Spleen (tissue), 11 donors: Measurements from ENCODE around the gene PSPN. TPM values are rescaled to one million over a fixed set of nuclear protein-coding genes. Genes with fewer than 3 reads are reported as not detected.
"Not testable (repeated sequence)": the region's sequence is repeated elsewhere in the genome, so short reads cannot be mapped to it uniquely, and the experiment has no call there.

Experiments used
- DNase-seq: peaks from one replicate; pipeline ENCODE4 v3.0.0-alpha.2; 2020
- H3K27ac ChIP-seq, 8 donors: fragments of 200-600 bp; sonication (generic) in 7 of 8; 1 replicate in 4 of 8; 2 replicates in 4 of 8; pipeline versions ENCODE4 v1.5.0 to v1.8.0; 2016 to 2021; ENCODE audit warnings: inconsistent platforms in 4 of 8, mild to moderate bottlenecking in 4 of 8, moderate library complexity in 1 of 8
- H3K27me3 ChIP-seq, 7 donors: fragments of 200-600 bp; sonication (generic) in 6 of 7; replicated peaks in 1 of 7; 1 replicate in 4 of 7; 2 replicates in 3 of 7; pipeline versions ENCODE4 v1.5.0 to v1.8.0; 2016 to 2021; ENCODE audit warnings: inconsistent platforms in 3 of 7, mild to moderate bottlenecking in 1 of 7
- H3K36me3 ChIP-seq, 6 donors: fragments of 200-600 bp; sonication (generic) in 5 of 6; 1 replicate in 4 of 6; 2 replicates in 2 of 6; pipeline versions ENCODE4 v1.5.0 to v1.8.0; 2016 to 2021; ENCODE audit warnings: inconsistent platforms in 2 of 6
- H3K4me1 ChIP-seq, 6 donors: fragments of 200-600 bp; sonication (generic) in 5 of 6; 1 replicate in 3 of 6; 2 replicates in 3 of 6; pipeline versions ENCODE4 v1.5.0 to v1.8.0; 2016 to 2021; ENCODE audit warnings: inconsistent platforms in 3 of 6
- H3K4me3 ChIP-seq, 8 donors: fragments of 200-600 bp; sonication (generic) in 7 of 8; 1 replicate in 4 of 8; 2 replicates in 4 of 8; pipeline versions ENCODE4 v1.5.0 to v1.8.0; 2016 to 2021; ENCODE audit warnings: inconsistent platforms in 4 of 8, mild to moderate bottlenecking in 4 of 8, moderate library complexity in 2 of 8
- H3K9me3 ChIP-seq, 8 donors: fragments of 200-600 bp; sonication (generic) in 7 of 8; 1 replicate in 4 of 8; 2 replicates in 4 of 8; pipeline versions ENCODE4 v1.5.0 to v1.8.0; 2016 to 2021; ENCODE audit warnings: inconsistent platforms in 4 of 8
- CTCF ChIP-seq, 11 experiments: fragments of 200-600 bp in 7 of 11; fragments of 450-650 bp in 4 of 11; sonication (generic) in 4 of 11; IDR thresholded peaks in 8 of 11; conservative IDR thresholded peaks in 3 of 11; 1 replicate in 7 of 11; 2 replicates in 4 of 11; pipeline versions ENCODE4 v1.4.0 to v1.8.0; 2016 to 2021; ENCODE audit warnings: antibody characterized with exemption in 11 of 11, inconsistent platforms in 4 of 11, mild to moderate bottlenecking in 1 of 11
- POLR2A ChIP-seq, 3 donors: fragments of 450-650 bp; IDR thresholded peaks; one replicate each; pipeline ENCODE4 v1.5.1; 2017; ENCODE audit warnings: antibody characterized with exemption in 3 of 3, mild to moderate bottlenecking in 1 of 3
- POLR2AphosphoS5 ChIP-seq, 3 donors: sonication (generic); formaldehyde crosslinking; IDR thresholded peaks; one replicate each; pipeline ENCODE4 v1.5.1; 2017; ENCODE audit warnings: antibody characterized with exemption in 3 of 3
- WGBS, 5 donors: extraction: QIAGEN DNeasy Blood & Tissue Kit in 3 of 5; methylation state at CpG; one replicate each; pipeline versions ENCODE4 v1.1.5 to v1.1.7; 2013 to 2018; 5-methylcytosine and 5-hydroxymethylcytosine counted together
- intact Hi-C: fragments of 100-400 bp; cut with DNase I; formaldehyde crosslinking; loops from one replicate; pipeline ENCODE4 v1.15.0; 2023; ENCODE audit warnings: low total_unique reads
- polyA plus RNA-seq, 3 donors: library from polyadenylated mRNA; stranded (reverse); fragments of 200-250 nt; gene quantifications; one replicate each; pipeline ENCODE4 v1.2.1, GENCODE V29; 2013
- total RNA-seq, 7 donors: library from RNA; depleted of rRNA in 3 of 7; stranded (reverse); fragments of >200 nt in 3 of 7; fragmentation: NEBNext Ultra II Directional in 4 of 7; extraction: Animal tissue kit (Norgen Biotek cat#: 25700) in 4 of 7; gene quantifications; one replicate each; pipeline versions ENCODE4 v1.1.0 to v1.2.1, GENCODE V29; 2016 to 2021
- donor health status: healthy with polysubstance abuse.
- donor health status: DM: no; HTN: no; CAD: no; lungs with moderate emphysema.
- donor health status: DM: no; HTN: no; CAD: no.
- donor health status: Bipolar disorder and iron deficiency.
- donor health status: healthy.
- donor health status: DM: no; HTN: no; CAD: no.
- donor health status: DM: yes; HTN: yes; CAD: no.

PSPN gene
- total and polyA plus RNA-seq, 10 donors, result 0.43 to 2.2 (median 1.5) TPM

- WGBS, 5 donors, result 82 to 96% (median 88%) methylated on average over 5 of the region's 5 CpGs
- H3K27ac ChIP-seq, result no peak overlapping the region
- DNase-seq, result no peak
- H3K27me3 ChIP-seq, result no peaks in the 10 kb centered on the region
- peaks cover 0 to 18% (median 10%) of the 10 kb centered on the region in 6 donors for H3K36me3 ChIP-seq
- intact Hi-C loops, result no loop called here
- H3K4me3 ChIP-seq, result no peak overlapping the region
- TF ChIP-seq POLR2AphosphoS5 (IDR thresholded peaks at IDR 0.05), result no peak
- TF ChIP-seq CTCF (IDR thresholded peaks at IDR 0.05 in 8 of 11, conservative IDR thresholded peaks at IDR 0.05 in 3 of 11), result no peak
- no peak for TF ChIP-seq POLR2A (IDR thresholded peaks at IDR 0.05)
- H3K9me3 ChIP-seq, result no peaks in the 10 kb centered on the region
- peaks cover 9 to 33% (median 20%) of the 10 kb centered on the region in 6 donors for H3K4me1 ChIP-seq
Observed at GRCh38 chr19:6359568-6360341, 16.0 kb downstream of the PSPN start.

- H3K36me3 ChIP-seq, result peaks cover 0 to under 1% (median 0%) of the 10 kb centered on the region in 6 donors
- H3K4me1 ChIP-seq, result peaks cover 6 to 19% (median 14%) of the 10 kb centered on the region in 6 donors
- intact Hi-C loops, result no loop called here
- H3K27me3 ChIP-seq, result no peaks in the 10 kb centered on the region
- H3K9me3 ChIP-seq, result no peaks in the 10 kb centered on the region
- no peak overlapping the region for H3K27ac ChIP-seq
- TF ChIP-seq POLR2AphosphoS5 (IDR thresholded peaks at IDR 0.05), result no peak
- no peak for TF ChIP-seq POLR2A (IDR thresholded peaks at IDR 0.05)
- TF ChIP-seq CTCF (IDR thresholded peaks at IDR 0.05 in 8 of 11, conservative IDR thresholded peaks at IDR 0.05 in 3 of 11), result no peak
- no peak for DNase-seq
- WGBS, 5 donors, result 70 to 80% (median 79%) methylated on average over 6 to 9 of the region's 9 CpGs
- no peak overlapping the region for H3K4me3 ChIP-seq
Observed at GRCh38 chr19:6358003-6358402, 17.7 kb downstream of the PSPN start.

GRCh38 chr19:6357174-6357573 is 18.6 kb downstream of the PSPN start:
- no peaks in the 10 kb centered on the region for H3K27me3 ChIP-seq
- intact Hi-C loops, result no loop called here
- no peak for DNase-seq
- no peak overlapping the region for H3K4me3 ChIP-seq
- no peaks in the 10 kb centered on the region for H3K9me3 ChIP-seq
- 82 to 92% (median 88%) methylated on average over 14 of the region's 14 CpGs for WGBS, 5 donors
- TF ChIP-seq POLR2AphosphoS5 (IDR thresholded peaks at IDR 0.05) (no peak), POLR2A (IDR thresholded peaks at IDR 0.05) (no peak), CTCF (IDR thresholded peaks at IDR 0.05 in 8 of 11, conservative IDR thresholded peaks at IDR 0.05 in 3 of 11) (no peak)
- H3K4me1 ChIP-seq, result peaks cover 0 to 11% (median 5%) of the 10 kb centered on the region in 6 donors
- no peaks in the 10 kb centered on the region for H3K36me3 ChIP-seq
- no peak overlapping the region for H3K27ac ChIP-seq

- WGBS, 5 donors, result 90 to 96% (median 93%) methylated on average over 6 to 38 of the region's 46 CpGs
- H3K9me3 ChIP-seq, intact Hi-C loops, H3K4me3 ChIP-seq, H3K27me3 ChIP-seq, H3K36me3 ChIP-seq, H3K4me1 ChIP-seq, DNase-seq, H3K27ac ChIP-seq: not testable (repeated sequence)
Observed at GRCh38 chr19:6355321-6356040, 20.3 kb downstream of the PSPN start.
